ENCODE results near the gene ARHGAP10.

ARHGAP10 gene

GRCh38 chr4:148074462-148074861 lies 342.6 kb downstream of the ARHGAP10 start:
- no peak overlapping the region for H3K4me3 ChIP-seq (ENCODE audit: low read depth, low read length)
- DNase-seq (ENCODE audit: low read depth): no peak
- TF ChIP-seq CTCF (IDR thresholded peaks at IDR 0.05; ENCODE audit: low read depth, low read length) (no peak), MYC (IDR thresholded peaks at IDR 0.05; ENCODE audit: low read depth, low read length) (no peak), MAX (IDR thresholded peaks at IDR 0.05; ENCODE audit: low read depth, low read length) (no peak), POLR2A (IDR thresholded peaks at IDR 0.05; ENCODE audit: extremely low read depth, insufficient read length) (no peak)

GRCh38 chr4:148075438-148075837 lies 343.6 kb downstream of the ARHGAP10 start:
- no peak for TF ChIP-seq MYC (IDR thresholded peaks at IDR 0.05; ENCODE audit: low read depth, low read length)
- no peak for TF ChIP-seq MAX (IDR thresholded peaks at IDR 0.05; ENCODE audit: low read depth, low read length)
- no peak for TF ChIP-seq POLR2A (IDR thresholded peaks at IDR 0.05; ENCODE audit: extremely low read depth, insufficient read length)
- TF ChIP-seq CTCF (IDR thresholded peaks at IDR 0.05; ENCODE audit: low read depth, low read length): no peak
- DNase-seq (ENCODE audit: low read depth): no peak
- no peak overlapping the region for H3K4me3 ChIP-seq (ENCODE audit: low read depth, low read length)

GRCh38 chr4:148076964-148077363 lies 345.1 kb downstream of the ARHGAP10 start:
- H3K4me3 ChIP-seq (ENCODE audit: low read depth, low read length): no peak overlapping the region
- DNase-seq (ENCODE audit: low read depth): no peak
- no peak for TF ChIP-seq POLR2A (IDR thresholded peaks at IDR 0.05; ENCODE audit: extremely low read depth, insufficient read length)

DNA sequence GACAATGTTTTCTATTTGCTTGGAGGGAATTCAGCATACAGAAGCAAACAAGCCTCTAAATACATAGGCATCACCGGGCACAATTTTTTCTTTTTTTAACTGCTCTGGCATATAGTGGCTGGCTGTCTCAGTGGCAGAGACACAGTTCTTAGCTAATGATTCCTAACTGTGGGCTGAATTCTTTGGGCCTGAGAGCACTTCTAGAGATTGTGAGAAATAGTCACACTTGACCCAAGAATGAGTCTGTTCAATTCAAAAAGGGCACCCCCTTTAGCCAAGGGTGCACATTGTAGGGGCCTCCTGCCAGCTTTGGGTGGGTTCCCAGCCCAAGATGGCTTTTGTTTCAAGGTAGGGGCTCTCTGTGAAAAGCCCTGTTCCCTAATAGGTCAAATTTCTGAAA lies 345.7 kb downstream of the ARHGAP10 start:
- no peak overlapping the region for H3K4me3 ChIP-seq (ENCODE audit: low read depth, low read length)
- TF ChIP-seq POLR2A (IDR thresholded peaks at IDR 0.05; ENCODE audit: extremely low read depth, insufficient read length) (no peak), MYC (IDR thresholded peaks at IDR 0.05; ENCODE audit: low read depth, low read length) (no peak), CTCF (IDR thresholded peaks at IDR 0.05; ENCODE audit: low read depth, low read length) (no peak), MAX (IDR thresholded peaks at IDR 0.05; ENCODE audit: low read depth, low read length) (no peak)
- DNase-seq (ENCODE audit: low read depth): no peak

DNA sequence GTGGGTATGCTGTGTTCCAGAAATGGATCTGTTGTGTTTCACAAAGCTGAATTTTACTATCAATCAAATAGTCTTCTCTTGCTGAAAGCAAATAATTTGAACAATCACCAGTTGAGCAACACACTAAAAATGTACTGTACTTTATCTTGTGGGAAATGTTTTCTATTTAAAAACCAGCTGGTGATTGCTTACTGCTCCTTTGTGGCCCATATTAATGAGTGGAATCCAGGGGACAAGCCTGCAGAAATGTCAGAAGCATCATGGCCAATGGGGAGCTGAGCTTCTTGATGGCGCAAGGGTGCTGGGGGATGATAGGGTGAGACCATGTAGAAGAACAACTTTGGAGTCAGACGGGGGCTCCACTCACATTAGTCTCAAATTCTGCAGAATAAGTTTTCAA lies 346.2 kb downstream of the ARHGAP10 start:
- TF ChIP-seq CTCF (IDR thresholded peaks at IDR 0.05; ENCODE audit: low read depth, low read length) (no peak), POLR2A (IDR thresholded peaks at IDR 0.05; ENCODE audit: extremely low read depth, insufficient read length) (no peak), MAX (IDR thresholded peaks at IDR 0.05; ENCODE audit: low read depth, low read length) (no peak), MYC (IDR thresholded peaks at IDR 0.05; ENCODE audit: low read depth, low read length) (no peak)
- no peak for DNase-seq (ENCODE audit: low read depth)
- H3K4me3 ChIP-seq (ENCODE audit: low read depth, low read length): no peak overlapping the region

DNA sequence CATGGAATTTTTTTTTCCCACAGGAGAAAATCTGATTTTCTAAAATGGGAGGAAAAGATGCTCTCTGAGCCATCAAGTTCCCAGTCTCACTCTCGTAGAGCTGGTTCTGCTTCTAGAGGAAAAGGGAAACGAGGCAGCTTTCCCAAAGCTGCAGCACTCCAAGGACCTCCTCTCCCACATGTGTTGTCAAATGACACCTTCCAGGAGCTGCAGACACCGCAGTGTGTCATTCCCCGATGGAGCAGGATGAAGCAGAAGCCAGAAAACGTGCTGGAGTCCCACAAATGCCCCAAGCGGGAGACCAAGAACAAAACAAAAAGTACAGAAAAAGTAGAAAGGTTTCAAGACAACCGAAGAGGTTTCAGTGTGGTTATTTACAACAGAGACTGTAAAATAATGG lies 348.1 kb downstream of the ARHGAP10 start:
- DNase-seq (ENCODE audit: low read depth): no peak
- TF ChIP-seq MYC (IDR thresholded peaks at IDR 0.05; ENCODE audit: low read depth, low read length) (no peak), CTCF (IDR thresholded peaks at IDR 0.05; ENCODE audit: low read depth, low read length) (no peak), POLR2A (IDR thresholded peaks at IDR 0.05; ENCODE audit: extremely low read depth, insufficient read length) (no peak), MAX (IDR thresholded peaks at IDR 0.05; ENCODE audit: low read depth, low read length) (no peak)
- no peak overlapping the region for H3K4me3 ChIP-seq (ENCODE audit: low read depth, low read length)

All from NB4 (cell line).